GM12891 (cell line): ENCODE data around the gene NACA.

ENCODE experiments used
- PAX5 ChIP-seq: IDR thresholded peaks from 2 replicates; pipeline ENCODE4 v1.6.1; 2011; ENCODE audit warnings: low read length, moderate library complexity, mild to moderate bottlenecking; ENCODE audit not compliant: insufficient read depth, severe bottlenecking
- POLR2A ChIP-seq: IDR thresholded peaks from 2 replicates; pipeline ENCODE4 v1.6.1; 2011; ENCODE audit warnings: low read depth, low read length, control low read depth
- POLR2AphosphoS5 ChIP-seq: IDR thresholded peaks from 2 replicates; pipeline ENCODE4 v1.6.1; 2011; ENCODE audit warnings: low read depth, low read length, control low read depth
- POU2F2 ChIP-seq: IDR thresholded peaks from 2 replicates; pipeline ENCODE4 v1.6.1; 2011; ENCODE audit warnings: low read depth, mild to moderate bottlenecking, control low read depth, low read length, moderate library complexity
- SPI1 ChIP-seq: IDR thresholded peaks from 2 replicates; pipeline ENCODE4 v1.6.1; 2011; ENCODE audit warnings: low read depth, low read length, control low read depth
- TAF1 ChIP-seq: IDR thresholded peaks from 2 replicates; pipeline ENCODE4 v1.6.1; 2011; ENCODE audit warnings: low read depth, low read length, control low read depth

GRCh38 chr12:56722832-56723231 is 2.3 kb downstream of the NACA start:
- TF ChIP-seq POLR2A: peak; percentile 29; the same call in 1 of the 2 replicates
- no peak; the same call in 1 of the 2 replicates for TF ChIP-seq POLR2AphosphoS5
- no peak for TF ChIP-seq TAF1
- no peak for TF ChIP-seq SPI1
- no peak for TF ChIP-seq PAX5
- no peak for TF ChIP-seq POU2F2
